Esophagus muscularis mucosa (tissue), 3 donors: Measurements from ENCODE around the gene OBSCN.

ENCODE experiments used
- POLR2AphosphoS5 ChIP-seq, 2 donors: sonication (generic); formaldehyde crosslinking; IDR thresholded peaks; one replicate each; pipeline ENCODE4 v1.6.1; 2017; ENCODE audit warnings: antibody characterized with exemption in 2 of 2
- TF ChIP-seq, protein P1 (sequence below), 3 experiments: fragments of 200-600 bp in 2 of 3; fragments of 450-650 bp in 1 of 3; sonication (generic) in 2 of 3; IDR thresholded peaks; one replicate each; pipeline ENCODE4 v1.5.1; 2017 to 2019; ENCODE audit warnings: antibody characterized with exemption in 3 of 3, mild to moderate bottlenecking in 2 of 3, moderate library complexity in 1 of 3

DNA sequence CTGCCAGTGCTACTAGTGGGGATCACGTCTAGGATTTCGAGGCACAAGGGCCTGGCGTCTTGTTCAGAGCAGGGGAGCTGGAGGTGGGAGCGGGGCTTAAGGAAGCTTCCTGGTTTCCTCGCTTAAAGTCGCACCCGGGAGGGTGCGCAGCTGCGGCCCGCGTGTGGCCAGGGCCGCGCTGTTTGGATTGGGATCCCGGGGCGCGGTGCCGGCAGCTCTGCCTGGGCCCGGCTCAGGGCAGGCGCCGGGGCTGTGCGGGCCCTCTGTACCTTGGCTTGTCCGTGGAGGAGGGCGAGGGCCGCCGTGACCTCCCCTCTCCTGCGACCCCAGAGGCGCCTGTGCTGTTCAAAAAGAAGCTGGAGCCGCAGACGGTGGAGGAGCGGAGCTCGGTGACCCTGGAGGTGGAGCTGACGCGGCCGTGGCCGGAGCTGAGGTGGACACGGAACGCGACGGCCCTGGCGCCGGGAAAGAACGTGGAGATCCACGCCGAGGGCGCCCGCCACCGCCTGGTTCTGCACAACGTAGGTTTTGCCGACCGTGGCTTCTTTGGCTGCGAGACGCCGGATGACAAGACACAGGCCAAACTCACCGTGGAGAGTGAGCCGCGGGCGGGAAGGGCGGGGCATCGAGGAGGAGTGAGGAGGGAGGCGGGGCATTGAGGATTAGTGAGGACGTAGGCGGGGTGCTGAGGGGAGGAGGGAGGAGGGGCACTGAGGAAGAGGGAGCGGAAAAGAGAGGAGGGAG is 67.8 kb downstream of the OBSCN start:
- TF ChIP-seq, protein P1, sequence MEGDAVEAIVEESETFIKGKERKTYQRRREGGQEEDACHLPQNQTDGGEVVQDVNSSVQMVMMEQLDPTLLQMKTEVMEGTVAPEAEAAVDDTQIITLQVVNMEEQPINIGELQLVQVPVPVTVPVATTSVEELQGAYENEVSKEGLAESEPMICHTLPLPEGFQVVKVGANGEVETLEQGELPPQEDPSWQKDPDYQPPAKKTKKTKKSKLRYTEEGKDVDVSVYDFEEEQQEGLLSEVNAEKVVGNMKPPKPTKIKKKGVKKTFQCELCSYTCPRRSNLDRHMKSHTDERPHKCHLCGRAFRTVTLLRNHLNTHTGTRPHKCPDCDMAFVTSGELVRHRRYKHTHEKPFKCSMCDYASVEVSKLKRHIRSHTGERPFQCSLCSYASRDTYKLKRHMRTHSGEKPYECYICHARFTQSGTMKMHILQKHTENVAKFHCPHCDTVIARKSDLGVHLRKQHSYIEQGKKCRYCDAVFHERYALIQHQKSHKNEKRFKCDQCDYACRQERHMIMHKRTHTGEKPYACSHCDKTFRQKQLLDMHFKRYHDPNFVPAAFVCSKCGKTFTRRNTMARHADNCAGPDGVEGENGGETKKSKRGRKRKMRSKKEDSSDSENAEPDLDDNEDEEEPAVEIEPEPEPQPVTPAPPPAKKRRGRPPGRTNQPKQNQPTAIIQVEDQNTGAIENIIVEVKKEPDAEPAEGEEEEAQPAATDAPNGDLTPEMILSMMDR (IDR thresholded peaks at IDR 0.05): no peak
- TF ChIP-seq POLR2AphosphoS5 (IDR thresholded peaks at IDR 0.05): peak; percentile 55 to 70
